A549 (cell line): ENCODE measurements around the gene CFAP410. TPM values are rescaled to one million over a fixed set of nuclear protein-coding genes. Genes with fewer than 3 reads are reported as not detected.

Experiments used
- ATAC-seq, 2 experiments: fragments of 200-7000 bp in 1 of 2; fragments of >200 bp in 1 of 2; cut with Nextera tagmentation in 1 of 2; cut with Tn5 transposase in 1 of 2; 3 replicates each; pipeline versions ENCODE4 v1.8.0 to v1.9.1; 2018 to 2020; ENCODE audit warnings: mild to moderate bottlenecking in 1 of 2, moderate library complexity in 1 of 2
- CTCF ChIA-PET: fragments of 300-600 bp; sonication (Branson Sonifier 250); formaldehyde crosslinking; extraction: SDS; loops from one replicate; lab custom pipeline; 2021; ENCODE audit warnings: antibody characterized with exemption, inconsistent platforms; lab: Yijun Ruan, JAX
- POLR2A ChIA-PET: fragments of 350-600 bp; formaldehyde crosslinking; extraction: SDS; loops from one replicate; lab custom pipeline; 2021; ENCODE audit warnings: antibody characterized with exemption, inconsistent platforms; lab: Yijun Ruan, JAX
- DNase-seq, 2 experiments: peaks; one replicate each; pipeline versions ENCODE4 v3.0.0 to v3.0.0-alpha.2; 2011 to 2016; ENCODE audit warnings: low read depth in 1 of 2, low spot score in 1 of 2
- FAIRE-seq: peaks from 2 replicates; lab custom pipeline; 2011; peaks lifted over from hg19 to GRCh38; lab: Jason Lieb, UNC
- H3K27ac ChIP-seq, 2 experiments: fragments of >200 bp; sonication (Bioruptor Twin); formaldehyde crosslinking; 3 replicates each; pipeline ENCODE4 v1.5.1; 2016 to 2017
- H3K4me1 ChIP-seq: fragments of >200 bp; sonication (Bioruptor Twin); formaldehyde crosslinking; 3 replicates; pipeline ENCODE4 v1.6.1; 2016
- H3K4me2 ChIP-seq: fragments of >200 bp; sonication (Bioruptor Twin); formaldehyde crosslinking; 3 replicates; pipeline ENCODE4 v1.6.1; 2016
- H3K4me3 ChIP-seq: fragments of >200 bp; sonication (Bioruptor Twin); formaldehyde crosslinking; 3 replicates; pipeline ENCODE4 v1.5.1; 2016
- H3K9me3 ChIP-seq: fragments of >200 bp; sonication (Bioruptor Twin); formaldehyde crosslinking; 3 replicates; pipeline ENCODE4 v1.6.1; 2016
- BHLHE40 ChIP-seq: IDR thresholded peaks from 2 replicates; pipeline ENCODE4 v1.6.1; 2012; ENCODE audit warnings: low read depth, low read length, inconsistent platforms
- CBX8 ChIP-seq: fragments of 200-600 bp; sonication (generic); IDR thresholded peaks from 2 replicates; pipeline ENCODE4 v1.6.1; 2016
- CHD2 ChIP-seq: fragments of 150-350 bp; IDR thresholded peaks from 2 replicates; pipeline ENCODE4 v1.6.1; 2014; ENCODE audit warnings: low read length; ENCODE audit not compliant: partially characterized antibody
- CHD4 ChIP-seq: fragments of 200-600 bp; sonication (generic); IDR thresholded peaks from 2 replicates; pipeline ENCODE4 v1.6.1; 2016; ENCODE audit warnings: antibody characterized with exemption, mild to moderate bottlenecking, borderline replicate concordance
- E2F6 ChIP-seq: IDR thresholded peaks from 2 replicates; pipeline ENCODE4 v1.6.1; 2012; ENCODE audit warnings: low read depth, borderline replicate concordance
- EHMT2 ChIP-seq: fragments of 200-600 bp; sonication (generic); IDR thresholded peaks from 2 replicates; pipeline ENCODE4 v1.6.1; 2016; ENCODE audit warnings: antibody characterized with exemption, low read depth, mild to moderate bottlenecking, moderate library complexity
- ESRRA ChIP-seq: fragments of 150-350 bp; IDR thresholded peaks from 2 replicates; pipeline ENCODE4 v1.6.1; 2014; ENCODE audit warnings: mild to moderate bottlenecking, low read length, borderline replicate concordance
- FOSB ChIP-seq: fragments of 250-450 bp; sonication (Bioruptor Pico); IDR thresholded peaks from 2 replicates; pipeline ENCODE4 v1.5.0; 2020; ENCODE audit warnings: mild to moderate bottlenecking, moderate library complexity
- FOXS1 ChIP-seq: fragments of 250-450 bp; sonication (Bioruptor Pico); IDR thresholded peaks from 2 replicates; pipeline ENCODE4 v1.5.0; 2020; ENCODE audit warnings: mild to moderate bottlenecking, moderate library complexity
- HDAC2 ChIP-seq: fragments of 200-600 bp; sonication (generic); IDR thresholded peaks from 2 replicates; pipeline ENCODE4 v1.6.1; 2016
- HOXB13 ChIP-seq: fragments of 250-450 bp; sonication (Bioruptor Pico); IDR thresholded peaks from 2 replicates; pipeline ENCODE4 v1.5.0; 2020; ENCODE audit warnings: low read depth, mild to moderate bottlenecking, moderate library complexity
- JUN ChIP-seq, 2 experiments: fragments of >200 bp; sonication (Bioruptor Twin); formaldehyde crosslinking; IDR thresholded peaks; 2 replicates in 1 of 2; 3 replicates in 1 of 2; pipeline ENCODE4 v1.6.1; 2016 to 2017
- KDM1A ChIP-seq: fragments of 200-600 bp; sonication (generic); IDR thresholded peaks from 2 replicates; pipeline ENCODE4 v1.6.1; 2016; ENCODE audit warnings: low read depth, mild to moderate bottlenecking
- KDM5A ChIP-seq: fragments of 200-600 bp; sonication (generic); IDR thresholded peaks from 2 replicates; pipeline ENCODE4 v1.6.1; 2016; ENCODE audit warnings: antibody characterized with exemption, mild to moderate bottlenecking
- MAFK ChIP-seq: fragments of 450-650 bp; IDR thresholded peaks from 2 replicates; pipeline ENCODE4 v1.6.1; 2014; ENCODE audit not compliant: partially characterized antibody
- MAX ChIP-seq: IDR thresholded peaks from 2 replicates; pipeline ENCODE4 v1.6.1; 2012
- MYC ChIP-seq: IDR thresholded peaks from 2 replicates; pipeline ENCODE4 v1.6.1; 2012; ENCODE audit warnings: mild to moderate bottlenecking, inconsistent platforms, low read length, improper control_type of control experiment, borderline replicate concordance
- NFE2L2 ChIP-seq: fragments of 150-350 bp; conservative IDR thresholded peaks from 2 replicates; pipeline ENCODE4 v1.6.1; 2014; ENCODE audit warnings: low read length
- NPAS2 ChIP-seq: fragments of 250-450 bp; sonication (Bioruptor Pico); IDR thresholded peaks from 2 replicates; pipeline ENCODE4 v1.8.0; 2022; ENCODE audit warnings: mild to moderate bottlenecking, moderate library complexity, borderline replicate concordance
- PHF8 ChIP-seq: fragments of 200-600 bp; sonication (generic); IDR thresholded peaks from 2 replicates; pipeline ENCODE4 v1.6.1; 2016; ENCODE audit warnings: low read depth, mild to moderate bottlenecking, antibody characterized with exemption, moderate library complexity, borderline replicate concordance
- POLR2AphosphoS2 ChIP-seq: conservative IDR thresholded peaks from 2 replicates; pipeline ENCODE4 v1.6.1; 2012; ENCODE audit warnings: low read length, improper control_type of control experiment, inconsistent platforms
- RCOR1 ChIP-seq: fragments of 150-350 bp; IDR thresholded peaks from 2 replicates; pipeline ENCODE4 v1.6.1; 2014; ENCODE audit warnings: antibody characterized with exemption, low read length, low read depth
- RNF2 ChIP-seq: fragments of 200-600 bp; sonication (generic); IDR thresholded peaks from 2 replicates; pipeline ENCODE4 v1.6.1; 2016; ENCODE audit warnings: low read depth, mild to moderate bottlenecking, antibody characterized with exemption, moderate library complexity, borderline replicate concordance
- TFCP2L1 ChIP-seq: fragments of 250-450 bp; sonication (Bioruptor Pico); IDR thresholded peaks from 2 replicates; pipeline ENCODE4 v1.5.0; 2021; ENCODE audit warnings: mild to moderate bottlenecking
- ZC3H11A ChIP-seq: fragments of 450-650 bp; IDR thresholded peaks from 2 replicates; pipeline ENCODE4 v1.6.1; 2014; ENCODE audit warnings: antibody characterized with exemption, mild to moderate bottlenecking
- ZFP36 ChIP-seq: fragments of 450-650 bp; IDR thresholded peaks from 2 replicates; pipeline ENCODE4 v1.6.1; 2014; ENCODE audit warnings: borderline replicate concordance; ENCODE audit not compliant: partially characterized antibody
- ZNF302 ChIP-seq: fragments of 250-450 bp; sonication (Bioruptor Pico); IDR thresholded peaks from 2 replicates; pipeline ENCODE4 v1.9.0; 2021; ENCODE audit warnings: inconsistent platforms, mild to moderate bottlenecking, moderate library complexity
- WGBS: methylation state at CpG from one replicate; pipeline ENCODE4 v1.1.6; 2017; ENCODE audit errors: missing lambda C conversion rate; 5-methylcytosine and 5-hydroxymethylcytosine counted together
- polyA plus RNA-seq, 4 experiments: library from polyadenylated mRNA; depleted of rRNA in 3 of 4; stranded (reverse); fragments of >200 nt; fragmentation: RNase III in 1 of 4; extraction: RNeasy Plus Mini Kit Qiagen cat#74134 plus additional on column Dnase treatment in 1 of 4; gene quantifications; 2 replicates in 3 of 4; 3 replicates in 1 of 4; pipeline ENCODE4 v1.2.3, GENCODE V29; 2011 to 2017
- TF ChIP-seq, protein P1 (sequence below): fragments of >200 bp; sonication (Bioruptor Twin); formaldehyde crosslinking; IDR thresholded peaks from 2 replicates; pipeline ENCODE4 v1.6.1; 2016
- TF ChIP-seq, protein P2 (sequence below): fragments of >200 bp; sonication (Bioruptor Twin); formaldehyde crosslinking; IDR thresholded peaks from 3 replicates; pipeline ENCODE4 v1.6.1; 2016

CFAP410 gene
- polyA plus RNA-seq, 2 of the 4 experiments (the other 2 are of a cell fraction), result 3.2 to 7.1 TPM

- H3K4me2 ChIP-seq, result no peak overlapping the region
- H3K4me1 ChIP-seq, result no peaks in the 10 kb centered on the region
- 60% methylated on average over 3 of the region's 31 CpGs for WGBS
- no peak for DNase-seq
- H3K4me3 ChIP-seq, result no peak overlapping the region
- POLR2A ChIA-PET, result no interaction called here
- no peak for FAIRE-seq
- H3K27ac ChIP-seq, result no peak overlapping the region
- H3K9me3 ChIP-seq, result no peaks in the 10 kb centered on the region
- CTCF ChIA-PET, result interaction anchor here (1.2 to 2.3 kb wide), 3 partner anchors 10 to 14 kb away, joined by 3 to 11 read pairs (median 7); no protein-coding TSS in a partner anchor
- TF ChIP-seq MAFK (no peak), MYC (no peak), CBX8 (no peak), FOXS1 (CRISPR knock-in tag) (no peak), HDAC2 (no peak), TFCP2L1 (CRISPR knock-in tag) (no peak), KDM1A (no peak), HOXB13 (no peak), ZFP36 (no peak), KDM5A (no peak), NPAS2 (CRISPR knock-in tag) (no peak), FOSB (CRISPR knock-in tag) (no peak), BHLHE40 (no peak), ZC3H11A (no peak), ESRRA (no peak), MAX (no peak), PHF8 (no peak)
- TF ChIP-seq, protein P1, sequence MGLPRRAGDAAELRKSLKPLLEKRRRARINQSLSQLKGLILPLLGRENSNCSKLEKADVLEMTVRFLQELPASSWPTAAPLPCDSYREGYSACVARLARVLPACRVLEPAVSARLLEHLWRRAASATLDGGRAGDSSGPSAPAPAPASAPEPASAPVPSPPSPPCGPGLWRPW, result no peak
- TF ChIP-seq, all 56 proteins: peak for 0
- no peak for ATAC-seq
Measured at GRCh38 chr21:44286716-44287632, 52.2 kb downstream of the CFAP410 start.

GRCh38 chr21:44286086-44286715 lies 53.0 kb downstream of the CFAP410 start:
- WGBS, result 81% methylated on average over 7 of the region's 21 CpGs
- POLR2A ChIA-PET, result no interaction called here
- DNase-seq, result no peak

More at GRCh38 chr21:44286086-44286715, 53.0 kb downstream of the CFAP410 start:
- Histone ChIP-seq H3K4me2 (no peak overlapping the region), H3K9me3 (no peaks in the 10 kb centered on the region), H3K27ac (no peak overlapping the region), H3K4me3 (no peak overlapping the region), H3K4me1 (no peaks in the 10 kb centered on the region)
- CTCF ChIA-PET, result interaction anchor here (2.3 kb wide), 1 partner anchor 11 kb away, joined by 11 read pairs; no protein-coding TSS in a partner anchor
- TF ChIP-seq E2F6, result no peak
- no peak for TF ChIP-seq NFE2L2
- no peak for TF ChIP-seq ZFP36
- TF ChIP-seq JUN (IDR thresholded peaks at IDR 0.05), result no peak
- TF ChIP-seq PHF8, result no peak
- TF ChIP-seq ZNF302 (CRISPR knock-in tag), result no peak
- TF ChIP-seq POLR2AphosphoS2, result no peak
- TF ChIP-seq EHMT2, result no peak
- TF ChIP-seq MAX, result no peak
- TF ChIP-seq, protein P2, sequence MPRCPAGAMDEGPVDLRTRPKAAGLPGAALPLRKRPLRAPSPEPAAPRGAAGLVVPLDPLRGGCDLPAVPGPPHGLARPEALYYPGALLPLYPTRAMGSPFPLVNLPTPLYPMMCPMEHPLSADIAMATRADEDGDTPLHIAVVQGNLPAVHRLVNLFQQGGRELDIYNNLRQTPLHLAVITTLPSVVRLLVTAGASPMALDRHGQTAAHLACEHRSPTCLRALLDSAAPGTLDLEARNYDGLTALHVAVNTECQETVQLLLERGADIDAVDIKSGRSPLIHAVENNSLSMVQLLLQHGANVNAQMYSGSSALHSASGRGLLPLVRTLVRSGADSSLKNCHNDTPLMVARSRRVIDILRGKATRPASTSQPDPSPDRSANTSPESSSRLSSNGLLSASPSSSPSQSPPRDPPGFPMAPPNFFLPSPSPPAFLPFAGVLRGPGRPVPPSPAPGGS, result no peak
- TF ChIP-seq HDAC2, result no peak
- TF ChIP-seq CHD2, result no peak
- TF ChIP-seq RNF2, result no peak
- no peak for TF ChIP-seq RCOR1
- no peak for TF ChIP-seq CHD4
- ATAC-seq (no peak), FAIRE-seq (no peak)
